Caco-2 (cell line): ENCODE measurements around the gene A1BG. TPM values are rescaled to one million over a fixed set of nuclear protein-coding genes. Genes with fewer than 3 reads are reported as not detected.
A peak's percentile ranks its signal among the peaks of the same experiment; 100 is the strongest.

Experiments used
- BruUV-seq: library from RNA; stranded (reverse); fragments of 400-500 nt; replicated peaks from 2 replicates; lab custom pipeline; 2021; lab: Mats Ljungman, UMichigan
- CTCF ChIA-PET: fragments of 300-600 bp; sonication (Branson Sonifier 250); formaldehyde crosslinking; loops from one replicate; lab custom pipeline; 2022; ENCODE audit warnings: antibody characterized with exemption; lab: Charles Lee
- POLR2A ChIA-PET: fragments of 300-600 bp; sonication (Branson Sonifier 250); formaldehyde crosslinking; loops from one replicate; lab custom pipeline; 2022; ENCODE audit warnings: antibody characterized with exemption; lab: Charles Lee
- DNase-seq, 2 experiments: peaks; one replicate each; pipeline versions ENCODE4 v3.0.0 to v3.0.0-alpha.2; 2020 to 2022
- H3K27me3 ChIP-seq: replicated peaks from 2 replicates; pipeline ENCODE4 v1.6.0; 2011; ENCODE audit warnings: low read length; ENCODE audit not compliant: control insufficient read depth, insufficient read depth
- H3K36me3 ChIP-seq: 2 replicates; pipeline ENCODE4 v1.5.1; 2011; ENCODE audit warnings: low read length; ENCODE audit not compliant: control insufficient read depth, insufficient read depth
- H3K4me1 ChIP-seq: fragments of 250-450 bp; sonication (Bioruptor Pico); 2 replicates; pipeline ENCODE4 v1.5.1; 2020; ENCODE audit warnings: mild to moderate bottlenecking
- H3K4me3 ChIP-seq: 2 replicates; pipeline ENCODE4 v1.5.1; 2011; ENCODE audit warnings: low read depth, mild to moderate bottlenecking, control low read depth, low read length
- H3K9me3 ChIP-seq: fragments of 250-450 bp; sonication (Bioruptor Pico); 2 replicates; pipeline ENCODE4 v1.5.1; 2020; ENCODE audit warnings: mild to moderate bottlenecking, moderate library complexity
- H3K27ac Mint-ChIP-seq: one replicate; pipeline ENCODE4 v1.8.0; 2022; ENCODE audit warnings: mixed read lengths; ENCODE audit not compliant: unreplicated experiment
- H3K27me3 Mint-ChIP-seq: one replicate; pipeline ENCODE4 v1.8.0; 2022; ENCODE audit warnings: mixed read lengths; ENCODE audit not compliant: insufficient read depth, unreplicated experiment
- H3K36me3 Mint-ChIP-seq: one replicate; pipeline ENCODE4 v1.8.0; 2022; ENCODE audit warnings: mild to moderate bottlenecking, mixed read lengths; ENCODE audit not compliant: insufficient read depth, unreplicated experiment
- H3K4me1 Mint-ChIP-seq: one replicate; pipeline ENCODE4 v1.8.0; 2022; ENCODE audit warnings: low read depth, mixed read lengths; ENCODE audit not compliant: unreplicated experiment
- H3K4me3 Mint-ChIP-seq: one replicate; pipeline ENCODE4 v1.8.0; 2022; ENCODE audit warnings: mild to moderate bottlenecking, moderate library complexity, mixed read lengths; ENCODE audit not compliant: unreplicated experiment
- H3K9me3 Mint-ChIP-seq: one replicate; pipeline ENCODE4 v1.8.0; 2022; ENCODE audit warnings: mixed read lengths; ENCODE audit not compliant: unreplicated experiment
- intact Hi-C: fragments of 100-400 bp; cut with micrococcal nuclease; formaldehyde crosslinking; loops from one replicate; pipeline ENCODE4 v1.10.0; 2022; ENCODE audit not compliant: unreplicated experiment
- total RNA-seq: library from RNA; stranded (reverse); gene quantifications from 2 replicates; pipeline ENCODE4 v1.2.3, GENCODE V29; 2022
- TF ChIP-seq, protein P1 (sequence below), 2 experiments: fragments of 200-600 bp in 1 of 2; IDR thresholded peaks; 1 replicate in 1 of 2; 2 replicates in 1 of 2; pipeline versions ENCODE4 v1.5.1 to v1.8.0; 2011 to 2022; ENCODE audit warnings: antibody characterized with exemption in 1 of 2, control low read depth in 1 of 2, inconsistent platforms in 1 of 2, low read depth in 1 of 2, low read length in 1 of 2, mild to moderate bottlenecking in 1 of 2, moderate library complexity in 1 of 2; ENCODE audit not compliant: insufficient read depth in 1 of 2, severe bottlenecking in 1 of 2, unreplicated experiment in 1 of 2

The A1BG gene
- total RNA-seq, 1 experiment from 2014 or later, result 2.8 TPM

DNA sequence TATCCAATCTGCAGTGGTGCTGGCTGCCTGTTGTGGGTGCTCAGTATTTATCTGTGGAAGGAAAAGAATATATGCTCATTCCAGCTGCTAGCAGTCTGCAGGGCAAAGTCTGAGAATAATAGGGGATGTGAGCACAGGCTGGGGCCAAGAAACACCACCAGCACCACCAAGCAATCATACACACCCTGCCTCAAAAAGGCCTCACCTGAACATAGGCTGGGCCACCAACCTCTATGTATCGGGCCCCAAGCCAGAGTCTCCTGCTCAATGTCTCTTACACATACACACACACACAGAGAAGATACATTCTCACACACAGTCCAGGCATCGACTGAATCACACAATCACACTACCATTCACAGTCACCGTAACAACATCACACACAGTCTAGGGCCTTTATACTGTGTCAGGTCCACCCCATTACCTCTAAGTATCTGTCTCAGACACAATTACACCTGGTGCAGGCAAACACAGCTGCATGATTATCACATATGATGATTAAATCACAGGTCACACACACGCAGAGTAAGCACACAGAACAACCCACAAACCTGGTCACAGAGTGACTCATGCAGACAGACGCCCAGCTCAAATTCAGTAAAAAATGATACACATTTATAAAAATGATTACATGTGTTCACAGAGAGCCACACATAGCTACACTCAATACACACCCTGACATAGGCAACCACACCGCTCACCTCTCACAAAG, 27.8 kb downstream of the A1BG start:
- Histone ChIP-seq H3K4me1 (peaks cover 4% of the 10 kb centered on the region; the same call in 1 of the 2 replicates), H3K36me3 (no peaks in the 10 kb centered on the region), H3K4me3 (peak overlapping the region; percentile 79), H3K27me3 (no peaks in the 10 kb centered on the region), H3K9me3 (no peaks in the 10 kb centered on the region)
- H3K36me3 Mint-ChIP-seq, result no peaks in the 10 kb centered on the region
- no peaks in the 10 kb centered on the region for H3K9me3 Mint-ChIP-seq
- intact Hi-C loops, result loop anchor here (1.0 to 2.0 kb wide), 3 partner anchors 20 to 47 kb away; partner anchors contain the start of genes ERVK3-1 and ZNF8
- no peaks in the 10 kb centered on the region for H3K27me3 Mint-ChIP-seq
- ChIA-PET POLR2A (no interaction called here), CTCF (no interaction called here)
- no peak for DNase-seq
- no peak overlapping the region for H3K4me3 Mint-ChIP-seq
- TF ChIP-seq, protein P1, sequence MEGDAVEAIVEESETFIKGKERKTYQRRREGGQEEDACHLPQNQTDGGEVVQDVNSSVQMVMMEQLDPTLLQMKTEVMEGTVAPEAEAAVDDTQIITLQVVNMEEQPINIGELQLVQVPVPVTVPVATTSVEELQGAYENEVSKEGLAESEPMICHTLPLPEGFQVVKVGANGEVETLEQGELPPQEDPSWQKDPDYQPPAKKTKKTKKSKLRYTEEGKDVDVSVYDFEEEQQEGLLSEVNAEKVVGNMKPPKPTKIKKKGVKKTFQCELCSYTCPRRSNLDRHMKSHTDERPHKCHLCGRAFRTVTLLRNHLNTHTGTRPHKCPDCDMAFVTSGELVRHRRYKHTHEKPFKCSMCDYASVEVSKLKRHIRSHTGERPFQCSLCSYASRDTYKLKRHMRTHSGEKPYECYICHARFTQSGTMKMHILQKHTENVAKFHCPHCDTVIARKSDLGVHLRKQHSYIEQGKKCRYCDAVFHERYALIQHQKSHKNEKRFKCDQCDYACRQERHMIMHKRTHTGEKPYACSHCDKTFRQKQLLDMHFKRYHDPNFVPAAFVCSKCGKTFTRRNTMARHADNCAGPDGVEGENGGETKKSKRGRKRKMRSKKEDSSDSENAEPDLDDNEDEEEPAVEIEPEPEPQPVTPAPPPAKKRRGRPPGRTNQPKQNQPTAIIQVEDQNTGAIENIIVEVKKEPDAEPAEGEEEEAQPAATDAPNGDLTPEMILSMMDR (IDR thresholded peaks at IDR 0.05; ENCODE audit: insufficient read depth in 1 of 2, low read depth in 1 of 2, low read length in 1 of 2, severe bottlenecking in 1 of 2, unreplicated experiment in 1 of 2), result no peak
- no peak overlapping the region for H3K27ac Mint-ChIP-seq
- H3K4me1 Mint-ChIP-seq, result peaks cover 5% of the 10 kb centered on the region
- BruUV-seq, result no TSS peak

DNA sequence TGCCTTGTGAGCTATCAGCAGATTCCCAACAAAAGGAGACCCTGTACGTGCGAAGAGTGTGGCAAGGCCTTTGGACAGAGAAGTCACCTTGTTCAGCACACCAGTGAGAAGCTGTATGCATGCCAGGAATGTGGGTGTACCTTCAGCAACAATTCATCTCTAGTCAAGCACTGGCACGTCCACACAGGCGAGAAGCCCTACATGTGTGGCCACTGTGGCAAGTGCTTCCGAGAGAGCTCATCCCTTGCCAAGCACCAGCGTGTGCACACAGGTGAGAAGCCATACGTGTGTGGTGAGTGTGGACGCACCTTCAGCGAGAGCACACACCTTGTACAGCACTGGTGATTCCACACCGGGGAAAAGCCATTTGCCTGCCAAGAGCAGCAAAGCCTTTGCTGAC, 34.1 kb downstream of the A1BG start:
- Histone ChIP-seq H3K4me3 (no peak overlapping the region), H3K4me1 (no peaks in the 10 kb centered on the region), H3K27me3 (no peaks in the 10 kb centered on the region), H3K9me3 (no peaks in the 10 kb centered on the region), H3K36me3 (no peaks in the 10 kb centered on the region)
- Mint-ChIP-seq H3K4me1 (no peaks in the 10 kb centered on the region), H3K9me3 (peaks cover 10% of the 10 kb centered on the region), H3K27ac (no peak overlapping the region), H3K4me3 (no peak overlapping the region), H3K27me3 (no peaks in the 10 kb centered on the region), H3K36me3 (peaks cover 22% of the 10 kb centered on the region)
- ChIA-PET POLR2A (interaction anchor here (0.6 kb wide), 1 partner anchor 255 kb away, joined by 4 read pairs; no protein-coding TSS in a partner anchor), CTCF (no interaction called here)
- no peak for DNase-seq
- intact Hi-C loops, result no loop called here
- no TSS peak for BruUV-seq
- TF ChIP-seq, protein P1 (IDR thresholded peaks at IDR 0.05; ENCODE audit: insufficient read depth in 1 of 2, low read depth in 1 of 2, low read length in 1 of 2, severe bottlenecking in 1 of 2, unreplicated experiment in 1 of 2), result no peak

DNA sequence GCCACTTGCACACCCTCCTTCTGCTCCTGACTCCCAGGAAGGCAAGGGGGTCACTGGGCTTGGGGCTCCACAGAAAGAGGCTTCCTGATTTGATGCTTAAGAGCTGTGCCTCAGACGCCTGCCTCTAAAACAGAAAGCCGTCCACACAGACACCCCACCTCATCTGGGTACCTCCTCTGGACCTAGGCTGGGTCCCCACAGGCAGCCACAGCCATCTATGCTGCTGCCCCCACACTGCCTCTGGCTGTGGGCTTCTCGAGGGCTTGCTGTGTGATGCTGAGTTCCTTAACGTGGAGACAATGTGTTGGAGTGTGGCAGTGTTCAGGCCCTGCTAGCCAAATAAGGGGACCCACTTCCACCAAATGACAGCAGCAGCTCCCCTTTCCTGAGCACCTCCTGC, 35.0 kb downstream of the A1BG start:
- TF ChIP-seq, protein P1 (IDR thresholded peaks at IDR 0.05; ENCODE audit: insufficient read depth in 1 of 2, low read depth in 1 of 2, low read length in 1 of 2, severe bottlenecking in 1 of 2, unreplicated experiment in 1 of 2), result no peak
- no peak overlapping the region for H3K4me3 Mint-ChIP-seq
- intact Hi-C loops, result no loop called here
- no peak for DNase-seq
- CTCF ChIA-PET, result no interaction called here
- H3K27ac Mint-ChIP-seq, result no peak overlapping the region
- Histone ChIP-seq H3K36me3 (peaks cover 2% of the 10 kb centered on the region; the same call in 1 of the 2 replicates), H3K4me1 (no peaks in the 10 kb centered on the region), H3K4me3 (no peak overlapping the region), H3K9me3 (no peaks in the 10 kb centered on the region), H3K27me3 (no peaks in the 10 kb centered on the region)
- peaks cover 31% of the 10 kb centered on the region for H3K36me3 Mint-ChIP-seq
- H3K27me3 Mint-ChIP-seq, result no peaks in the 10 kb centered on the region
- no TSS peak for BruUV-seq
- H3K9me3 Mint-ChIP-seq, result peaks cover 10% of the 10 kb centered on the region
- POLR2A ChIA-PET, result interaction anchor here (0.6 kb wide), 1 partner anchor 256 kb away, joined by 4 read pairs; no protein-coding TSS in a partner anchor
- H3K4me1 Mint-ChIP-seq, result no peaks in the 10 kb centered on the region
